Ovary (tissue), 3 donors: ENCODE measurements around the gene RHOJ.
"Not testable (repeated sequence)": the region's sequence is repeated elsewhere in the genome, so short reads cannot be mapped to it uniquely, and the experiment has no call there.

Source experiments
- POLR2A ChIP-seq: fragments of 450-650 bp; IDR thresholded peaks from one replicate; pipeline ENCODE4 v1.6.1; 2017; ENCODE audit warnings: antibody characterized with exemption, mild to moderate bottlenecking, moderate library complexity
- TF ChIP-seq, protein P1 (sequence below), 3 donors: fragments of 450-650 bp in 2 of 3; fragments of 200-600 bp in 1 of 3; IDR thresholded peaks; one replicate each; pipeline versions ENCODE4 v1.5.1 to v1.8.0; 2016 to 2022; ENCODE audit warnings: antibody characterized with exemption in 3 of 3, mild to moderate bottlenecking in 1 of 3
- donor health status: DM: no; HTN: no; CAD: no.

DNA sequence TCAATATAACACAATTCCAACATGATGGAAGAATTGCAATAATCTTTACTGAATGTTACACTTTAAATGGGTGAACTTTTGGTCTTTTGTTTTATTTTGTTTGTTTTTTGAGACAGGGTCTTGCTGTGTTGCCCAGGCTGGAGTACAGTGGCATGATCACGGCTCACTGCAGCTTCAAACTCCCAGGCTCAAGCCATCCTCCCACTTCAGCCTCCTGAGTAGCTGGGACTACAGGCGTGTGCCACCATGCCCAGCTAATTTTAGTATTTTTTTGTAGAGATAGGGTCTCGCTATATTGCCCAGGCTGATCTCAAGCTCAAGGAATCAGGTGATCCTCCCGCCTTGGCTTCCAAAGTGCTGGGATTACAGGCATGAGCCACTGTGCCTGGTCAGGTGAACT, 75.7 kb downstream of the RHOJ start:
- TF ChIP-seq, protein P1, sequence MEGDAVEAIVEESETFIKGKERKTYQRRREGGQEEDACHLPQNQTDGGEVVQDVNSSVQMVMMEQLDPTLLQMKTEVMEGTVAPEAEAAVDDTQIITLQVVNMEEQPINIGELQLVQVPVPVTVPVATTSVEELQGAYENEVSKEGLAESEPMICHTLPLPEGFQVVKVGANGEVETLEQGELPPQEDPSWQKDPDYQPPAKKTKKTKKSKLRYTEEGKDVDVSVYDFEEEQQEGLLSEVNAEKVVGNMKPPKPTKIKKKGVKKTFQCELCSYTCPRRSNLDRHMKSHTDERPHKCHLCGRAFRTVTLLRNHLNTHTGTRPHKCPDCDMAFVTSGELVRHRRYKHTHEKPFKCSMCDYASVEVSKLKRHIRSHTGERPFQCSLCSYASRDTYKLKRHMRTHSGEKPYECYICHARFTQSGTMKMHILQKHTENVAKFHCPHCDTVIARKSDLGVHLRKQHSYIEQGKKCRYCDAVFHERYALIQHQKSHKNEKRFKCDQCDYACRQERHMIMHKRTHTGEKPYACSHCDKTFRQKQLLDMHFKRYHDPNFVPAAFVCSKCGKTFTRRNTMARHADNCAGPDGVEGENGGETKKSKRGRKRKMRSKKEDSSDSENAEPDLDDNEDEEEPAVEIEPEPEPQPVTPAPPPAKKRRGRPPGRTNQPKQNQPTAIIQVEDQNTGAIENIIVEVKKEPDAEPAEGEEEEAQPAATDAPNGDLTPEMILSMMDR (IDR thresholded peaks at IDR 0.05), result not testable (repeated sequence)
- TF ChIP-seq POLR2A, result not testable (repeated sequence)
